Stimulated activated CD8-positive, alpha-beta memory T cell treated with anti-CD3 and anti-CD28 coated beads, Interleukin-4, amount 100 ng/mL, for 4 hours (primary cell): ENCODE data around the gene CREB3.

Experiments used
- DNase-seq, 2 donors: peaks; one replicate each; pipeline ENCODE4 v3.0.0-alpha.2; 2020; ENCODE audit warnings: low read depth in 2 of 2, low spot score in 1 of 2

Gene CREB3

GRCh38 chr9:35700942-35701341 lies 31.5 kb upstream of the CREB3 start:
- no peak for DNase-seq

GRCh38 chr9:35702696-35703095 lies 29.8 kb upstream of the CREB3 start:
- DNase-seq, result no peak

GRCh38 chr9:35703906-35704672 lies 28.4 kb upstream of the CREB3 start:
- DNase-seq, result no peak

- no peak for DNase-seq
Observed at GRCh38 chr9:35705372-35705771, 27.1 kb upstream of the CREB3 start.

GRCh38 chr9:35705836-35706430 lies 26.5 kb upstream of the CREB3 start:
- no peak for DNase-seq

GRCh38 chr9:35706951-35707350 lies 25.5 kb upstream of the CREB3 start:
- no peak for DNase-seq

- no peak for DNase-seq
Observed at GRCh38 chr9:35708146-35708545, 24.3 kb upstream of the CREB3 start.

GRCh38 chr9:35710818-35711500 lies 21.5 kb upstream of the CREB3 start:
- DNase-seq, result no peak

- DNase-seq, result no peak
Observed at GRCh38 chr9:35711501-35712428, 20.7 kb upstream of the CREB3 start.

GRCh38 chr9:35712762-35713400 lies 19.6 kb upstream of the CREB3 start:
- DNase-seq, result no peak

GRCh38 chr9:35713578-35713977 lies 18.9 kb upstream of the CREB3 start:
- DNase-seq, result no peak

GRCh38 chr9:35714123-35714522 lies 18.3 kb upstream of the CREB3 start:
- DNase-seq, result no peak

- DNase-seq, result no peak
Observed at GRCh38 chr9:35714579-35715252, 17.8 kb upstream of the CREB3 start.

GRCh38 chr9:35716230-35716629 lies 16.2 kb upstream of the CREB3 start:
- no peak for DNase-seq

GRCh38 chr9:35717132-35717870 lies 15.2 kb upstream of the CREB3 start:
- DNase-seq, result no peak

- DNase-seq, result no peak
Observed at GRCh38 chr9:35718721-35719511, 13.6 kb upstream of the CREB3 start.

- no peak for DNase-seq
Observed at GRCh38 chr9:35719546-35719945, 12.9 kb upstream of the CREB3 start.

GRCh38 chr9:35723426-35723825 lies 9.0 kb upstream of the CREB3 start:
- no peak for DNase-seq

GRCh38 chr9:35723908-35724307 lies 8.6 kb upstream of the CREB3 start:
- DNase-seq, result no peak
